Hindlimb muscle (tissue), 1 donor: ENCODE measurements around the gene ELN. TPM values are rescaled to one million over a fixed set of nuclear protein-coding genes. Genes with fewer than 3 reads are reported as not detected.
"Not testable (repeated sequence)": the region's sequence is repeated elsewhere in the genome, so short reads cannot be mapped to it uniquely, and the experiment has no call there.

Source experiments
- DNase-seq: peaks from one replicate; pipeline ENCODE4 v3.0.0-alpha.2; 2013
- polyA plus RNA-seq: library from polyadenylated mRNA; unstranded; fragments of 120-200 nt; gene quantifications from one replicate; pipeline ENCODE4 v1.2.1, GENCODE V29; 2013; ENCODE audit not compliant: insufficient read length

ELN gene
- polyA plus RNA-seq, 1 donor: 87.1 TPM

DNA sequence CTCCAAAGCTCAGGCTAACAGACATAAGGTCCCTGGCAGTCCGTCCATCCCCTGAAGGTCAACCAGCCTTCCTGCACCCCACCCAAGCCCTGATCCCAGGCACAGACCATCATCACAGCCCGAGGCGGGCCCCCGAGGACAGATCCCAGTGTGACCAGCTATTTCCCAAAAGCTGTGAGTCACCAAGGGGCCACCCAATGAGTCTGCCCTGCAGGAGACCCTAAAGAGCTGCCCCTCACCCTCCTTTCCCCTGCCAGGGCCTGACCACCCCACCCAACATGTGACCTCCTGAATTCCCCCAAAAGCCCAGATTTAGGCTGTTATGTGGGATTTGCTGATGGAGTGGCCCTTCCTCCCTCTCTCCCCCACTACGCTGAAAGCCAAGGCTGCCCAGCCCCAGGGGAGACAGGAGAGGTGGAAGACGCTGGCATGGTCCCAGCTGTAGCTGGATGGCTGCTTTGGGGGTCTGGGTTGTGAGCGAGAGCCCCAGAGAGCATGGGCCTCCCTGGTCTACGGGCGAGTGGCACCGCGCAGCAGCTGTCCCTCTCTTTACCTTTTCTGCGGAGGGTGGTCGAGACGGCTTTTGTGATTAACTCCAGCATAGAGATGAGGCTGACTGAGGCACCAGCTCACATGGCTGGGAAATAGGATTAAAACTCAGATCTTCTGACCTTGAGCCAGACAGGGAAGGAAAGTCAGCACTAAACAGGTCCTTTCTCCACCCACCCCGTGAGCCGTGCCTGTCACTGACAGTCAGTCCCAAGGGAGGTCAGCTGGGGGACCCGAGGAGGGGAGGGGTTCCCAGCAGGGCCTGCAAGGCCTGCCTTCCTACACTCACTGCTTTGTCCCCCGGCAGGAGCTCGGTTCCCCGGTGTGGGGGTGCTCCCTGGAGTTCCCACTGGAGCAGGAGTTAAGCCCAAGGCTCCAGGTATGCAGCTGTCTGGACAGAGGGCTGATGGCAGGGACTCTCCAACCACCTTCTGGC is 16.7 kb downstream of the ELN start:
- DNase-seq: no peak

DNA sequence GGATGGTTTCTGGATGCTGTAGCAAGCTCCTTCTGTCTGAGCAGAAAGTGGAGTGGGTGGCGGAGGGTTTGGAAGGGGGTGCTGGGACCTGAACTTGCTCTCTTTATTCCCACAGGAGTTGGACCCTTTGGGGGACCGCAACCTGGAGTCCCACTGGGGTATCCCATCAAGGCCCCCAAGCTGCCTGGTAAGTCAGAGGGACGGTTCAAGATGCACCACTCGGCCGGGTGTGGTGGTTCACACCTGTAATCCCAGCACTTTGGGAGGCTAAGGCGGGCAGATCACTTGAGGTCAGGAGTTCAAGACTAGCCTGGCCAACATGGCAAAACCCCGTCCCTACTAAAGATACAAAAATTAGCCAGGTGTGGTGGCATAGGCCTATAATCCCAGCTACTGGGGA is 18.6 kb downstream of the ELN start:
- not testable (repeated sequence) for DNase-seq

DNA sequence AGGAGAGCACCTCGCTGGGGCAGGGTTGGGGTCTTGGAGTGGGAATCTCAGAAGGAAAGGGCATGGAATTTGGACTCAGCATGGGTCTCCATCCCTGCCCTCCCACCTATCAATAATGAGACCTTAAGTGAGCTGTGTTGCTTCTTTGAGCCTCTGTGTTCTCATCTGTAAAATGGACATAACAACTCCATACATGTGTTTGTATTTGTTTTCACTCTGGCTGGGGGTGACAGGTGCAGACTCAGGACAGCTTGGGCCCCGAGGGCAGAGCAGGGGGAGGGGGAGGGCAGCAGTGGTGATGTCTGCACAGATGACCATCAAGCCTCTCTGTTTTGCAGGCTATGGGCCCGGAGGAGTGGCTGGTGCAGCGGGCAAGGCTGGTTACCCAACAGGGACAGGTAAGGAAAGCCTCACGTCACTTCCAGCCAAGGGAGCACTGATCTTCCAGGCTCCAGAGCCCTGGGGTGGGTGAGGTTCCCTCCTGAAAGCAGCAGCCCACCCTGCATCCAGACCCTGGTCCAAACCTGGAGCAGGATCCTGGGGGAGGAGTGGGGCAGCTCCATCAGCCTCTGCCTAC is 19.9 kb downstream of the ELN start:
- DNase-seq: no peak

DNA sequence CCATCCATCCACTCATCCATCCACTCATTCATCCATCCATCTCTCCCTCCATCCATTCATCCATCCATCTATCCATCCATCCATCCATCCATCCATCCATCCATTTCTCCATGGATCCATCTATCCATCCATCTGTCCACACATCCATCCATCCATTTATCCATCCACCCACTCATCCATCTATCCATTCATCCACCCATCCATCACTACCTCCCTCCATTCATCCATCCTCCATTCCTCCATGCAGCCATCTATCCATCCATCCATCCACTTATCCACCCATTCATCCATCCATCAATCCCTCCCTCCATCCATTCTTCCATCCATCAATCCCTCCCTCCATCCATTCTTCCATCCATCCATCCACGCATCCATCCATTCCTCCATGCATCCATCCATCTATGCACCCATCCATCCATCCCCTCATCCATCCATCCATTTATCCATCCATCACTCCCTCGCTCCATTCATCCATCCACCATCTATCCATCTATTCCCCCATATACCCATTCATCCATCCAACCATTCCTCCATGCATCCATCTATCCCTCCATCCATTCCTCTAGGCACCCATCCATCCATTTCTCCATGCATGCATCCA is 21.1 kb downstream of the ELN start:
- DNase-seq: no peak

DNA sequence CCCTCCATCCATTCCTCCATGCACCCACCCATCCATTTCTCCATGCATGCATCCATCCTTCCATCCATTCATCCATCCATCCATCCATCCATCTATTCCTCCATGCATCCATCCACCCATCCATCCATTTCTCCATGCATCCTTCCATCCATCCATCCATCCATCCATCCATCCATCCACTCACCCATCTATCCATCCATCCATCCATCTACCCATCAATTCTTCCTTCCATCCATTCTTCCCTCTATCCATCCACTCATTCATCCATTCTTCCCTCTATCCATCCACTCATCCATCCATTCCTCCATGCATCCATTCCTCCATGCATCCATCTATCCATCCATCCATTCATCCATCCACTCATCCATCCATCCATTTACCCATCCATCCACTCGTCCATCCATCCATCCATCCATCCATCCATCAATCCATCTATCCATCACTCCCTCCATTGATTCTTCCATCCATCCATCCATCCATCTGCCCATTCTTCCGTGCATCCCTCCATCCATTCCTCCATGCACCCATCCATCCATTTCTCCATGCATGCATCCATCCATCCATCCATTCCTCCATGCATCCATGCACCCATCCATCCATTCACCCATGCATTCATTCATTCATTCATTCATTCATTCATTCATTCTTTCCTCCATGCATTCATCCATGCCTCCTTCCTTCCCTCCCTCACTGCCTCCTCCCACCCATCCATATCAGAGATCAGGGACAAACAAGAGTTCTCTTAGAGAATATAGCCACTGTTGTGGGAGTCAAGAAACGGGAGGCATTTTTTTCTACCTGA is 22.2 kb downstream of the ELN start:
- DNase-seq: no peak

DNA sequence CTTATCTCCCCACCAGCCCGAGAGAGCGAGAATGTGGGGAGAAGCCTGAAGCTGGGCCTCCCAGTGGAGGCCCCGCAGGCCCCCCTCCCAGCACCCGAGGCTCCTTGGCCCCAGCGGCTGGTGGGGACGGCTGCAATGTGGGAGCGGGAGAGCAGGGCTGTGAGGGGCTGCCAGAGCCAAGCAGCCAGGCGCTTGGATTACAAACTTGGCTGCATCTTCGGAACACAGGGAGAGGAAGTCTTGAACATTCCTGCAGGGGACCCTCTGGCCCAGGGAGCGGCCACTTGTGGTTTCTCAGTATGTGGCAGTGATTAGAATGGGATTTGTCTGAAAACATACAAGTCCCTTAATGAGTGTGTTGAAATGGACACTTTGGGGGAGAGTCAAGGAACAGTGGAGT is 23.2 kb downstream of the ELN start:
- DNase-seq: no peak

DNA sequence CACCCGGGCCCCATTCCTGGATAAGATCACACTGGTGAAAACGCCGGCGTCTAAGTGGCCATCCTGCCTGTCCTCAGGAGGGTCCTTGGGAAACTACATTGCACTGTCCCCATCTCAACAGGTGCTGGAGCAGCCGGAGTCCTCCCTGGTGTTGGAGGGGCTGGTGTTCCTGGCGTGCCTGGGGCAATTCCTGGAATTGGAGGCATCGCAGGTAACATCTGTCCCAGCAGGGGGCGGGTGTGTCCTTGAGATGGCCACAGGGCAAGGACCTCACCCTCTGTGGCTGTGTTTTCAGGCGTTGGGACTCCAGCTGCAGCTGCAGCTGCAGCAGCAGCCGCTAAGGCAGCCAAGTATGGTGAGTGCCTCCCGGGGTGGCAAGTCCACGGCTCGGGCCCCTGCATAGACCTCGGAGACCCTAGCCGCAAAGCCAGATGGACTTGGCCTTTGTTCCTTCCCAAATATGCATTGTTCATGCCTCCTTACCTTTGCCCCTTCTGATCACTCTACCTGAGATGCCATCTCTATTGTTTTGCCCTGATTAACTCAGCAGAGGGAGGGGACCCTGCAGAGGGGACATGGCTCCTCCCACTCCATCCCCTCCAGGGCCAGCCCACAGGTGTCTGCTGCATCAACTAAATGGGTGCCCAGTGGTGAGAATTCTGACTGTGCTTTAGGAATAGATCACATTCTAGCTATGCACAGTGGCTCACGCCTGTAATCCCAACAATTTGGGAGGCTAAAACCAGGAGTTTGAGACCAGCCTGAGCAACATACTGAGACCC is 23.8 kb downstream of the ELN start:
- DNase-seq: no peak

DNA sequence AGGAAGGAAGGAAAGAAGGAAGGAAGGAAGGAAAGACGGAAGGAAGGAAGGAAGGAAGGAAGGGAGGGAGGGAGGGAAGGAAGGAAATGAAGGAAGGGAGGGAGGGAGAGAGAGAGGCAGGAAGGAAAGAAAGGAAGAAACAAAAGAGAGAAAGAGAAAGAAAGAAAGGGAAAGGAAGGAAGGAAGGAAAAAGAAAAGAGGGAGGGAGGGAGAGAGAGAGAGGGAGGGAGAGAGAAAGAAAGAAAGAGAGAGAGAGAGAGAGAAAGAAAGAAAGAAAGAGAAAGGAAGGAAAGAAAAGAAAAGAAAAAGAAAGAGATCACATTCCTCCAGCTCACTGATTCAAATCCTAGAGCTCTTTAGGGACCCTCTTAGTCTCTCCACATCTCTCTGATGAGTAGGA is 24.7 kb downstream of the ELN start:
- DNase-seq: no peak

DNA sequence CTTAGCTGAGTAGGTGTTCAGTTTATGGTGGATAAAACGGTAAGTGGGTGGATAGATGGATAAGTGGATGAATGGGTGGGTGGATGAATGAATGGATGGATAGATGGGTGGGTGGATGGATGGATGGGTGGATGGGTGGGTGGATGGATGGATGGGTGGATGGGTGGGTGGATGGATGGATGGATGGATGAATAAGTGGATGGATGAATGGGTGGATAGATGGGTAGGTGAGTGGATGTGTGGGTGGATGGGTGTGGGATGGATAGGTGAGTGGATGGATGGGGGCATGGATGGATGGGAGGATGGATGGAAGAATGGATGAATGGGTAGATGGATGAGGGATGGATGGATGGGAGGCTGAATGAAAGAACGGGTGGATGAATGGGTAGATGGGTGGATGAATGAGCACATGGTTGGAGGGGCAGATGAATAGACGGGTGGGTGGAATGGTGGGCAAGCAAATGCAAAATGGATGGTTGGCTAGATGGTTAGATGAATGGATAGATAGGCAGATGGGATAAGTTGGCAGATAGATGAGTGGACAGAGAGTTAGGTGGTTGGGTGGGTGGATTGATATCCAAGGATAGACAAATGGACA is 25.7 kb downstream of the ELN start:
- no peak for DNase-seq

DNA sequence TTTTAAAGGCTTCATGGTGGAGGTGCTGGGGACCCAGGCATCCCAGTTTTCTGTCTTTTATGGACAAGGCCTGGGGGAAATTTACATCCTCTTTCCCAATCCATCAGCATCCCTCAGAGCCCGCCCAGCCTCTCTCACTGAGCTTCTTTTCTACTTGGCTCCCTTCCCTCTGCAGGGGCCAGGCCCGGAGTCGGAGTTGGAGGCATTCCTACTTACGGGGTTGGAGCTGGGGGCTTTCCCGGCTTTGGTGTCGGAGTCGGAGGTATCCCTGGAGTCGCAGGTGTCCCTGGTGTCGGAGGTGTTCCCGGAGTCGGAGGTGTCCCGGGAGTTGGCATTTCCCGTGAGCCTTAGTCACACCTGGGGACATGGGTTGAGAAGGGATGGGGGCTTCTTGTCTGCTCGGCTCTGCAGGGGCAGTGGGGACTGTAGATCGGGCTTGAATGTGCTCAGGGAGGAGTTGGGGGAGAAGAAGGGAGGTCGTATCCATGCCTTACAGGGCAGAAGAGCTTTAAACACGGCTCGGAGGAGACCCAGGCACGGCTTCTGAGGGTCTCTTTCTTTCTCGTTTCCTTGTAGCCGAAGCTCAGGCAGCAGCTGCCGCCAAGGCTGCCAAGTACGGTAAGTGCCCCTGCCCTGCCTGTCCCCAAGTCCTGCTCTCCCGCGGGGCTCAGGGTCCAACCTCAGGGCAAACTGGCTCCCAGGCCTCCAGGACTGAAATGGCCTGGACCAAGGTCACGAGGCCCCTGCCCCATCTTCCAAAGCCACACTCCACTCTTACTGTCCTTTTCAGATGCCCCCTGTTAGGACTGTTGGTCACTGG is 28.3 kb downstream of the ELN start:
- no peak for DNase-seq

DNA sequence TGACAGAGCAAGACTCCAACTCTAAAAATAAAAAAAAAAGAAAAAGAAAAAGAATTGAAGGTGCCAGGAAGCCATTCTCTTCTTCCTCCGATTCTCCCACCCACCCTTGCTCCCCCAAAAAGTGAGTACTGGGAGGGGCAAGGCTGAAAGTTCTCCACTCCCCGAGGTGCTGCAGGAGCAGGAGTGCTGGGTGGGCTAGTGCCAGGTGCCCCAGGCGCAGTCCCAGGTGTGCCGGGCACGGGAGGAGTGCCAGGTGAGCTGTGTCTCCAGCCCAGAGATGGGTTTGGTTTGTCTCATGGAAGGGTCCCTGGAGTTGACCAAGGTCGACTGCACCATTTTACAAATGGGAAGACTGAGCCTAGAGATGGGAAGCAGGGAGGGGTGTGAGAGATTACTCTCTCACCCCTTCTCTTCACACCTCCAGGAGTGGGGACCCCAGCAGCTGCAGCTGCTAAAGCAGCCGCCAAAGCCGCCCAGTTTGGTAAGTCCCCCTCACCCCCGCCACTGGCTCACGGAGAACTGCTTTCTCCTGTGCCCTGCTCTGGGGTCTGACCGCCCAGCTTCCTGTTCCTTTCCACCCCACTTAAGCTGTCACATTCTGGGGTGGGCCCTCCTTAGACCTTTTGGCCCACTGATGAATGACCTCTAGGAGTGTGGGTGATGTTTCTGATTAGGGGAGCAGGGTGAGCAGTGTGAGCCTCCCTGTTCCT is 29.4 kb downstream of the ELN start:
- no peak for DNase-seq

DNA sequence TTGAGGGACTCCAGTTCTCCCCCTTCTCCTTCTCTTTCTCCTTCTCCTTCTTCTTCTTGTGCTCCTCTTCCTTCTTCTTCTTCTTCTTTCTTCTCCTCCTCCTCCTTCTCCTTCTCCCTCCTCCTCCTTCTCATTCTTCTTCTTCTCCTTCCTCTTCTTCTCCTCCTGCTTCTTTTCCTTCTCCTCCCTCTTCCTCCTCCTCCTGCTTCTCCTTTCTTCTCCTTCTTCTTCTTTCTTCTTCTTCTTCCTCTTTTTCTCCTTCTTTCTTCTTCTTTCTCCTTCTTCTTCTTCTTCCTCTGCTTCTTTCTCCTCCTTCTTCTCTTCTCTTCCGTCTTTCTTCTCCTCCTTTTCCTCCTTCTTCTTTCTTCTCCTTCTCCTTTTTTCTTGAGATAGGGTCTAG is 30.0 kb downstream of the ELN start:
- DNase-seq: no peak

DNA sequence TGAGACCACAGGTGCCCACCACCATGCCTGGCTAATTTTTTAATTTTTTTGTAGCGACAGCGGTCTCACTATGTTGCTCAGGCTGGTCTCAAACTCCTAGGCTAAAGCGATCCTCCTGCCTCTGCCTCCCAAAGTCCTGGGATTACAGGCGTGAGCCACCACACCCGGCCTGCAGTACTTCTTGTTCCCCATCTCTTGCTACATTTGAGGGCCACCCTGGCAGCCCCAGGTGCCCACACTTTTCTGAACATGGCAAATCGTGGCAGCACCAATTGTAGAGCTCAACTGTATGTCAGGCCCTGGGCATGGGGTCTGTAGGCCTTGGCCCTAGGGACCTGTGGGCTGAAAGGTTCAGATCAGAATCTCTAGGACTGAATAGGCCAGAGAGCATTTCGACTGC is 30.5 kb downstream of the ELN start:
- no peak for DNase-seq

DNA sequence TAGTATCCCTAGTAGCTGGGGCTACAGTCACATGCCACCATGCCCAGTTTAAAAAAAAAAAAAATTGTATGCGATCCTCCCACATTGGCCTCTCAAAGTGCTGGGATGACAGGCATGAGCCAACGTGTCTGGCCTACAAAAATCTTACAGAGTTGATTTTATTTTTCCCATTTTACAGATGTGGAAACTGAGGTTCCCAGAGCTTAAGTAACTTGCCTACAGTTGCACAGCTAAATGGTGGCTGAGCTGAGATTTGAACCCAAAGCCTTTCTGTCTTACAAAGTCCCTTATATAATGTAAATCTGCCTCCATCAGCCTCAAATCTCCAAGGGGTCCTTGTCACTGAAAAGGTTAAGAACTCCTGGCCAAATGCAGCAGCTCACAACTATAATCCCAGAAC is 31.1 kb downstream of the ELN start:
- DNase-seq: no peak

DNA sequence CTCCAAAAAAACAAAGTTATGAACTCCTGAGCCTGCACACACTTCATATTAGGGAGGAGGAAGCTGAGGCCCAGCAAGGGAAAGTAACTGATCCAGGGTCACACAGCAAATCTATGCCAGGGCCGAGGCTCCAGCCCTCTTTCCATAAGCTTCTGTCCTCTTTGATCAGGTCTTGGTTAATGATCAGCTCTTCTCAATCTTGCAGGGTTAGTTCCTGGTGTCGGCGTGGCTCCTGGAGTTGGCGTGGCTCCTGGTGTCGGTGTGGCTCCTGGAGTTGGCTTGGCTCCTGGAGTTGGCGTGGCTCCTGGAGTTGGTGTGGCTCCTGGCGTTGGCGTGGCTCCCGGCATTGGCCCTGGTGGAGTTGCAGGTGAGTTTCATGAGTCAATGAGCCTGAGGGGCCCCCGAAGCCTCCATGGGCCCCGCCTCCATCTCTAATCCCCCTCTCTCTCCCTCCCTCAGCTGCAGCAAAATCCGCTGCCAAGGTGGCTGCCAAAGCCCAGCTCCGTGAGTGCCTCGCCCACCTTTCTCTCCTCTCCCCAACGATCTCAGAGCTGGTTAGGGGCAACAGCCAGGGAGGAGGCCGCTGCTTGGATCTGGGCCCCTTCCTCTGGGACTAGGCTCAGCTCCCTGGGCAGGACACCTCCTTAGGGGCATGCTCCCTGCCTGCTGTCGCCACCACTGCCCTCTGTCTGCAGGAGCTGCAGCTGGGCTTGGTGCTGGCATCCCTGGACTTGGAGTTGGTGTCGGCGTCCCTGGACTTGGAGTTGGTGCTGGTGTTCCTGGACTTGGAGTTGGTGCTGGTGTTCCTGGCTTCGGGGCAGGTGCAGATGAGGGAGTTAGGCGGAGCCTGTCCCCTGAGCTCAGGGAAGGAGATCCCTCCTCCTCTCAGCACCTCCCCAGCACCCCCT is 32.0 kb downstream of the ELN start:
- no peak for DNase-seq

DNA sequence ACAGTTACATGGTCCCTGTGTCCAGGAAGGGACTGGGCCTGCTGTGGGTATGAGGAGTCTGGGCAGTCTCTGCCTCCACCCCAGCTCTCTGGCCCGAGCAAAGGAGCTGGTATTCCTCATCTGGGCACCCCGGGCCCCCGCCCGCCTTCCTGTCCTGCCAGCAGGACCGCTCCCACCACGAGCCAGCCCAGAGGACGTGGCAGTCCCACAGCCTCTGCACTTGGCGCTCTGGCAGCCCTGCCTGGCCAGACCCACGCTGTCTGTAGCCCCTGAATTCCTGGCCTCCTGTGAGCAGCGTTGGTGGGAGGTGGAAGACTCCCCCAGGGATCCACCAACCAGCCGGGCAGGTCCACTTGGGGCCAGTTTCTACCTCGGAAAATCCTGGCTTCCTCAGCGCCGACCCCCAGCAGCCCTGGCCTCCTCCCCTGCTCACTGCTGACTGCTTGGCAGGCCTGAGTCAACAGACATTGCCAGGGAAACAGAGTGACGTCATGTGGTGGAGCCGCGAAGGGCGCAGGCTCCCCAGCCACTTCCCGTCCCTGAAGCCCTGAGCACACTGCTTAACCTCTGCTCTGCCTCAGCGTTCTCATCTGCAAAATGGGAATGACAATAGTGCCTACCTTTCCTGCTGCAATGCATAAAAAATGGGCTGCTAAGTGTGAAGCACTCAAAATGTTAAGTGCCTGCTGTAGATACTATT is 34.0 kb downstream of the ELN start:
- DNase-seq: peak; percentile 77

DNA sequence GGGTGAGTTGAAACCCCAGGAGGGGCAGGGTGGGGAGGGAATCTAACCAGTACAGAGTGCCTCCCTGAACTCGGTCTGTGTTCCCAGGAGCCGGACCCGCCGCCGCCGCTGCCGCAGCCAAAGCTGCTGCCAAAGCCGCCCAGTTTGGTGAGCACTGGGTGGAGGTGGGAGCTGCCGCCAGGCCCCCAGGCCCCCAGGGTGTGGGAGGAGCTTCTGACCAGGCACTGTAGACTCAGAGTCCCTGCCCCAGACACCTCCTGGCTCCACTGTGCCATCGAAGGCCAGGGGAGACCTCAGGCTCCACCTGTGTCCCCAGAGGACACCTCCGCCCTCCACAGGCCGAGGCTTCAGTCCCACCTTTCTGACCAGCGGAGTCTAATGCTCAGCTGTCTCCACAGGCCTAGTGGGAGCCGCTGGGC is 35.3 kb downstream of the ELN start:
- DNase-seq: no peak

DNA sequence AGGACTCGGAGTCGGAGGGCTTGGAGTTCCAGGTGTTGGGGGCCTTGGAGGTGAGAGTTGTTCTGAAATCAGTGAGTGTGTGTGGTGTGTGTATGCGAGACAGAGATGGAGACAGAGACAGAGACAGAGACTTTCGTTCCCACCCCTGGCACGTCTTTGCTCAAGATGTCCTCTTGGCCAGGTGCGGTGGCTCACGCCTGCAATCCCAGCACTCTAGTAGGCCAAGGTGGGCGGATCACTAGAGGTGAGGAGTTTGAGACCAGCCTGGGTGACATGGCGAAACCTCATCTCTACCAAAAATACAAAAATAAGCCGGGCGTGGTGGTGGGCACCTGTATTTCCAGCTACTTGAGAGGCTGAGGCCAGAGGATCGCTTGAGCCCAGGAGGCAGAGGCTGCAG is 35.7 kb downstream of the ELN start:
- DNase-seq: no peak
